SK-N-SH (cell line): Measurements from ENCODE around the gene KIT.

Source experiments
- EZH2phosphoT487 ChIP-seq: fragments of 200-600 bp; sonication (generic); IDR thresholded peaks from 2 replicates; pipeline ENCODE4 v1.6.1; 2017; ENCODE audit warnings: low read depth, mixed run types, mild to moderate bottlenecking, antibody characterized with exemption, moderate library complexity, borderline replicate concordance
- FOXJ3 ChIP-seq: sonication (generic); formaldehyde crosslinking; IDR thresholded peaks from 2 replicates; pipeline ENCODE4 v1.5.1; 2020; ENCODE audit warnings: mild to moderate bottlenecking, missing genetic modification reagents
- MAX ChIP-seq: IDR thresholded peaks from 2 replicates; pipeline ENCODE4 v1.4.0; 2012; ENCODE audit warnings: low read depth
- RCOR1 ChIP-seq: fragments of 150-350 bp; IDR thresholded peaks from 2 replicates; pipeline ENCODE4 v1.6.1; 2017; ENCODE audit warnings: antibody characterized with exemption, low read length
- REST ChIP-seq: IDR thresholded peaks from 2 replicates; pipeline ENCODE4 v1.6.1; 2012; ENCODE audit warnings: mild to moderate bottlenecking, low read depth, low read length, moderate library complexity
- SIN3A ChIP-seq: IDR thresholded peaks from 2 replicates; pipeline ENCODE4 v1.6.1; 2012; ENCODE audit warnings: low read depth, mild to moderate bottlenecking, low read length, moderate library complexity, borderline replicate concordance
- TCF12 ChIP-seq: IDR thresholded peaks from 2 replicates; pipeline ENCODE4 v1.4.0; 2012
- YY1 ChIP-seq: IDR thresholded peaks from 2 replicates; pipeline ENCODE4 v1.4.0; 2012; ENCODE audit warnings: low read depth, mild to moderate bottlenecking
- TF ChIP-seq, protein P1 (sequence below): fragments of 200-600 bp; sonication (generic); IDR thresholded peaks from 2 replicates; pipeline ENCODE4 v1.6.1; 2017; ENCODE audit warnings: antibody characterized with exemption, mild to moderate bottlenecking, moderate library complexity
- TF ChIP-seq, protein P2 (sequence below): IDR thresholded peaks from 2 replicates; pipeline ENCODE4 v1.4.0; 2012; ENCODE audit warnings: low read depth, borderline replicate concordance

DNA sequence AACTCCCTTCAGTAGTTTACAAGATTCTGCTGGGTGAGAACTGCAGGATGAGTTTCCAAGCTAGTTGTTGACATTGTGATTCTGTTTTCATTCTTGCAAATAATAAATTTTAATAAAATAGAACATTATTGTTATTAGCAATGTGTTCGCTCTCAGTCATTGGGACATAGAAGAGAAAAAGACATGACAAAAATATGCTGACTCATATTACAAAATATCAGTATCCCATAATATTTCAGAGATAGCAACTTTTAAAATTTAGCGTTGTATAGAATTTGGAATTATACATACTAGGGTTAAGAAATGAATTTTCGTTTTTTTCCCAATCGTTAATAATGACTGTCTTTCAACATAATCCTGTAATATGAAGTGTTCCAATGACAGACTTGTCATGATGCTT lies 45.4 kb downstream of the KIT start:
- TF ChIP-seq SIN3A (no peak), TCF12 (no peak), RCOR1 (no peak), MAX (no peak), YY1 (no peak), EZH2phosphoT487 (no peak), FOXJ3 (CRISPR knock-in tag) (no peak), REST (no peak)
- TF ChIP-seq, protein P1, sequence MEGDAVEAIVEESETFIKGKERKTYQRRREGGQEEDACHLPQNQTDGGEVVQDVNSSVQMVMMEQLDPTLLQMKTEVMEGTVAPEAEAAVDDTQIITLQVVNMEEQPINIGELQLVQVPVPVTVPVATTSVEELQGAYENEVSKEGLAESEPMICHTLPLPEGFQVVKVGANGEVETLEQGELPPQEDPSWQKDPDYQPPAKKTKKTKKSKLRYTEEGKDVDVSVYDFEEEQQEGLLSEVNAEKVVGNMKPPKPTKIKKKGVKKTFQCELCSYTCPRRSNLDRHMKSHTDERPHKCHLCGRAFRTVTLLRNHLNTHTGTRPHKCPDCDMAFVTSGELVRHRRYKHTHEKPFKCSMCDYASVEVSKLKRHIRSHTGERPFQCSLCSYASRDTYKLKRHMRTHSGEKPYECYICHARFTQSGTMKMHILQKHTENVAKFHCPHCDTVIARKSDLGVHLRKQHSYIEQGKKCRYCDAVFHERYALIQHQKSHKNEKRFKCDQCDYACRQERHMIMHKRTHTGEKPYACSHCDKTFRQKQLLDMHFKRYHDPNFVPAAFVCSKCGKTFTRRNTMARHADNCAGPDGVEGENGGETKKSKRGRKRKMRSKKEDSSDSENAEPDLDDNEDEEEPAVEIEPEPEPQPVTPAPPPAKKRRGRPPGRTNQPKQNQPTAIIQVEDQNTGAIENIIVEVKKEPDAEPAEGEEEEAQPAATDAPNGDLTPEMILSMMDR: no peak
- TF ChIP-seq, protein P2, sequence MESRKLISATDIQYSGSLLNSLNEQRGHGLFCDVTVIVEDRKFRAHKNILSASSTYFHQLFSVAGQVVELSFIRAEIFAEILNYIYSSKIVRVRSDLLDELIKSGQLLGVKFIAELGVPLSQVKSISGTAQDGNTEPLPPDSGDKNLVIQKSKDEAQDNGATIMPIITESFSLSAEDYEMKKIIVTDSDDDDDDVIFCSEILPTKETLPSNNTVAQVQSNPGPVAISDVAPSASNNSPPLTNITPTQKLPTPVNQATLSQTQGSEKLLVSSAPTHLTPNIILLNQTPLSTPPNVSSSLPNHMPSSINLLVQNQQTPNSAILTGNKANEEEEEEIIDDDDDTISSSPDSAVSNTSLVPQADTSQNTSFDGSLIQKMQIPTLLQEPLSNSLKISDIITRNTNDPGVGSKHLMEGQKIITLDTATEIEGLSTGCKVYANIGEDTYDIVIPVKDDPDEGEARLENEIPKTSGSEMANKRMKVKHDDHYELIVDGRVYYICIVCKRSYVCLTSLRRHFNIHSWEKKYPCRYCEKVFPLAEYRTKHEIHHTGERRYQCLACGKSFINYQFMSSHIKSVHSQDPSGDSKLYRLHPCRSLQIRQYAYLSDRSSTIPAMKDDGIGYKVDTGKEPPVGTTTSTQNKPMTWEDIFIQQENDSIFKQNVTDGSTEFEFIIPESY: no peak
